Skin of body (tissue), 2 donors: ENCODE measurements around the gene ADARB1. TPM values are rescaled to one million over a fixed set of nuclear protein-coding genes. Genes with fewer than 3 reads are reported as not detected.

Experiments
- DNase-seq: peaks from one replicate; lab custom pipeline; 2025; lab: John Stamatoyannopoulos, UW
- total RNA-seq: library from RNA; depleted of rRNA; stranded (reverse); fragments of >200 nt; gene quantifications from one replicate; pipeline ENCODE4 v1.2.3, GENCODE V29; 2014

The ADARB1 gene
- total RNA-seq, 1 donor from 2014 or later = 28.3 TPM

GRCh38 chr21:45261093-45261492 is 186.7 kb downstream of the ADARB1 start:
- DNase-seq = no peak

GRCh38 chr21:45262041-45262581 is 187.7 kb downstream of the ADARB1 start:
- DNase-seq = no peak

- DNase-seq = no peak
Observed at GRCh38 chr21:45262616-45263015, 188.2 kb downstream of the ADARB1 start.

GRCh38 chr21:45263534-45263933 is 189.2 kb downstream of the ADARB1 start:
- DNase-seq = no peak

- no peak for DNase-seq
Observed at GRCh38 chr21:45264146-45264911, 189.9 kb downstream of the ADARB1 start.

GRCh38 chr21:45264912-45265515 is 190.6 kb downstream of the ADARB1 start:
- no peak for DNase-seq

- no peak for DNase-seq
Observed at GRCh38 chr21:45265721-45266517, 191.5 kb downstream of the ADARB1 start.

GRCh38 chr21:45266518-45267389 is 192.4 kb downstream of the ADARB1 start:
- no peak for DNase-seq

GRCh38 chr21:45267390-45267760 is 193.0 kb downstream of the ADARB1 start:
- no peak for DNase-seq

- no peak for DNase-seq
Observed at GRCh38 chr21:45269861-45270260, 195.5 kb downstream of the ADARB1 start.

- DNase-seq = no peak
Observed at GRCh38 chr21:45270306-45270821, 196.0 kb downstream of the ADARB1 start.

Other genes starting within 250 kb of the ADARB1 start
- gene PTTG1IP, start 200.9 kb upstream of the ADARB1 start, total RNA-seq = 88.6 TPM
- 22.5 TPM for gene ITGB2, start 153.7 kb upstream of the ADARB1 start, total RNA-seq
- 10.0 TPM for gene SLX9, start 134.6 kb upstream of the ADARB1 start, total RNA-seq
- gene POFUT2, start 213.3 kb downstream of the ADARB1 start, total RNA-seq = 31.3 TPM